B cell (primary cell): ENCODE measurements around the gene KCNJ4.
"Not testable (repeated sequence)": the region's sequence is repeated elsewhere in the genome, so short reads cannot be mapped to it uniquely, and the experiment has no call there.

Experiments used
- CTCF ChIP-seq: fragments of 200-600 bp; IDR thresholded peaks from one replicate; pipeline ENCODE4 v1.8.0; 2022; ENCODE audit warnings: antibody characterized with exemption, mild to moderate bottlenecking
- EZH2 ChIP-seq: IDR thresholded peaks from 2 replicates; pipeline ENCODE4 v1.6.1; 2012; ENCODE audit warnings: borderline replicate concordance, low read depth, mild to moderate bottlenecking, moderate library complexity, low read length; ENCODE audit not compliant: insufficient read depth, poor library complexity, severe bottlenecking

- TF ChIP-seq CTCF, EZH2: not testable (repeated sequence)
These were observed 68.1 kb downstream of the KCNJ4 start for GRCh38 chr22:38386918-38387317.
